Measurements from ENCODE around the gene MSL1.

MSL1 gene

DNA sequence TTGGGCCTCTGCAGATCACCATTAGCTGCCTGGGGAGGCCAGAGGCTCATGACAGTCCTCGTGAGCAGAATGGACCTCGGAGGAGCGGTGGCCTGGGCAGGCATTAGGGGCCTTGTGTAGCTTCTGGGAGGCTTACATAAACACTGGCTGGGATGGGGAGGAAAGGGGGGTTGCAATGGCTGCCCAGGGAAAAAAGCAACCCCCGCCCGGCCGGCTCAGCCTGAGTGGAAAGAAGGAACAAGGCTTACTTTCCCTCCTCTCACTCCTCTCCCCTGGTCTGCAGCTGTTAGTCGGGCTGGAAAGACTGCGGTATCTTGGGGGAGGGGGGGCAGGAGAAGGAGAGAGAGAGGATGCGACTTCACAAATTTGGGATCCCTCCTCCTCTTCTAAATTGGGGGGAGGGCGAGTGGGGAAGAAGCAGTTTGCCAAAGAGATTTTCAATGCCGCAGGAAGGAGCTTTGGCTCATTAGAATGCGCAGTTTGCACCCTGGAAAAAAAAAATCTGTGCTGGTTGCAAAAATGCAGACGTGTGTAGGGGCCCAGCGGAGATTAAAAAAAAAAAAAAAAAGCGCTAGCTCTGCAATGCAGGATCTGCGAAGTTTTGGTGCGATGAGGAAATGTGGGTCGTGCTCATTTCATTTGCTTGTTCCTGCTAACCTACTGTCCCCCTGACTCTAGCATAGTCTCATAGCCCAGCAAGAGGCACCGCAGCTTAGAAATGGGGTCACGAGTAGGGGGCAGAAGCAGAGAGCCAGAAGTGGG lies 14.8 kb upstream of the MSL1 start:
- DNase-seq, result peak; percentile 48

DNA sequence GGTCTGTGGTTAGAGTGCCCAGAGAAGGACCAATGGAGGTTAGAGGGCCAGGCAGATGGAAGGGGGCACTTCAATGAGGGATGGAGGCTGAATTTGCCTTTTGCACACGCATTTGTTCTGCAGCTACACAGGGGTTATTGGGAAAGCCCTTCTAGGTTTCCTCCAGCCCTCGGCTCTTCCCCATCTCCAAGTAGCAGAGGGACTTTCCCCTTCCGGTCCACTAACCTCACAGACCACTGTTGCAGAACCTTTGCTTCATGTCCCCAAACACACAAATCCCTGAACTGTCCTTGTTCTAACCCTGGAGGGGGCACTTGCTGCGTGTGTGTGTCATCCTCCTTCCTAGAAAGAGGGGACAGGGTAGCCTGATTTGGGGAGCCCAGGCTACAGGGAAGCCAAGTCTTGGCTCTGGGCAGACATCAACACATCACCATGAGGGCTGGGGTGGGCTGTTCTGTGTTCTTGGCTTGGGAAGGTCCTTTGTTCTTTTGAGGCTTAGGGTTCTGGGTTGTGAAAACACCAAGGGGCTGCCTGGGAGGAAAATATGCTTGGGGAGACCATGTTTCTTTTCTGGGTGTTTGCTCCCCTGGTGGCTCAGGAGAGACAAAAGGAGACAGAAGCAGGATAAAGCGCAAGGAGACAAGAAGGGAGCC lies 14.1 kb upstream of the MSL1 start:
- DNase-seq, result no peak

DNA sequence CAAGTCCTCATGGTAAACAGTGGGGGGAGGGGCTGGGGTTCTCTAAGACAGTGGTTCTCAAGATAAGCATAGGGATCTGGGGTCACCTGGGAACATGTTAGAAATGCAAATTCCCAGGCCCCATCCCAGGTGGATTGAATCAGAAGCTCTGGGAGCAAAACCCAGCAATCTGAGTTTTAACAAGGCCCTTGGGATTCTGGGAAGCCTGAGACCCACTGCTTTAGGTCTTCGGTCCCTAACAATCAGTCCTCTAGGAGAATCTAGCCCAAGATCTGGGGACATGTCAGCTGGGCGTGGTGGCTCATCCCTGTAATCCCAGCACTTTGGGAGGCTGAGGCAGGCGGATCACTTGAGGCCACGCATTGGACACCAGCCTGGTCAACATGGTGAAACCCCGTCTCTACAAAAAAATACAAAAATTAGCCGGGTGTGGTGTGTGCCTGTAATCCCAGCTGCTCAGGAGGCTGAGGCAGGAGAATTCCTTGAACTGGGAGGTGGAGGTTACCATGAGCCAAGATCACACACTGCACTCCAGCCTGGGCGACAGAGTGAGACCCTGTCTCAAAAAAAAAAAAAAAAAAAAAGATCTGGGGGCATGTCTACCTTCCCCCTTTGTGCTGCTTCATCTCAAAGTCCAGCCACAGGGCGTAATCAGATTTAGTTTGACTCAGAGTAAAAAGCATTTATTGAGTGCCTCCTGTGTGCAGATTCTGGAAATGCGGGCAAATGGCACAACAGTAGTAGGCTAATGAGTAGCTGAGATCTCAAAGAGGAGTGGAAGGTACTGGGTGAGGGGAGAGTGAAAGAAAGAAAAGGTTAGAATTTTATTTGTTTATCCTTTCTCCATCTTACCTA lies 12.6 kb upstream of the MSL1 start:
- DNase-seq, result peak; percentile 36

DNA sequence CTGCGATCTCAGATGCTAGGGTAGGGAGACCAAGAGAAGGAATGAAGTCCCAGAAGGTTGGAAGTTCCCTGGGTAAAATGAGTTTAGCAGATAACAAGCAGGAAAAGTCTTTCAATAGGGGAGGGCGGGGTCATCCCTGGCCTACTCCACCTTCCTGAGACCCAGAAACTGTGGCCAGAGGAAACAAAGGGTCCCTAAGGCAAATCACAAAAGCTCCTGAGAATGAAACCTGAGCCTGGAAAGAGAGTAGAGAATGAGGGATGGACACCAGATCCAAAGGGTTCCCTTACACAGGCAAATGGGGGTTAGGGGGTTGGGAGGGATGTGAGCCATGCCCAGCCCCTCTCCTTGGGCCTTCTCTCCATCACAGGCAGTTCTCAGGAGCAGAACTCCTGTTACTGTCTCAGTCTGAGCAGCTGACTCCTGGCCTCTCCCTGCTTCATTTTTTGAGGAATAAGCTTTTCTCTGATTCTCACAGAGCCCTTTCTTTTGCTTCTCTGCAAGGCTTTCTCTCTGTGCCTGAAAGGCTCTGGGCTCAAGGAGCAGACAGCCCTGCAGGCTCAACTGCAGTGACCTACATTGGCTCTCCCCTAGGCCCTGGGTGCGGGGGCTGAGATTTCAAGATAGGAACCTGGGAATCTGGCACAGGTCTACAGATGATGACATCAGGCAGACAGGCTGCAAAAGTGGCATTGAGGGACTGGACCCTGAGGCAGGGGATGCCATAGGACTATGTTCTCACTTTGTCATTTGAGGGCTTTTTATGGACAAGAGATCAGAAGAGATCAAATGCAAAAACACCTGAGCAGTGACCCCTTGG lies 11.5 kb upstream of the MSL1 start:
- DNase-seq, result no peak

DNA sequence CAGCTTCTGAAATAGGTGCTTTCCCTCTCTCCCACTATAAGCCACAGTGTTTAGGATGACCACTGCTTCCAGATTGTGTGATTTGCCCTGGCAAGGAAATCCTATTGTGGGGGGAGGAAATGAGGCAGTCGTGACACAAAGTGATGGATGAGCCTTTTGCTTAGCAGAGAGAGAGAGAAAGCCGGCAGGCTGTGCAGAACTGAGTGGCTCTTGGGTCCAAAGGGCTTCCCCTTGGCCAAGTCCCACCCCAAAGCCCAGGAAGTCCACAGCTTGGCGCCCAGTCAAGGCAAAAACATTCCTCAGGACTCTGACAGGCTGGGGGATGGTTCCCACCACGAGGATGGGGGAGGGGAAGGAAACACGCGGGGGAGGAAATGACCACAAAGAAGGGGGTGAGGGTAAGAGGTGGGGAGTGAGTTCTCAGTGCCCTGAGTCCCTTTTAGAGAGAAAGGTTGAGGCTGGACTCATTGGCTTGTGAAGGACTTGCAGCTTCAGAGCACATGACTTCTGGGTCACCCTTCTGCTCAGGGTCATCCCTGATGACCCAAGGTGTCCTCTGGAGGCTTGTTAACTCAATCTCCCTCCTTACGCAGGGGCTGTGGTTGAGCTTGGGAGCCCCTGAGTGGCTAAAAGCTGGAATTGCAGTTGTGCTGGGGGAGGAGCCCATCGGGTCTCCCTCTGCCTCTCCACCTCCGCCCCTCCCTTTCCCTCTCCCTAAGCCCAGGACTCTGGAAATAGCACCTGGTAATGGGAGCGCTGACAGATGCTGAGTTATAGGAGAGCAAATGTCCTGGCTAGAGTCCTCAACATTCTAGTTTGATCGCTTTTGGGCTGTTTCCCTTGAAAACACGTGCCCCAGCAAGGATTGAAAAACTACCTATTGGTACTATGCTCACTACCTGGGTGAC lies 10.3 kb upstream of the MSL1 start:
- peak; percentile 78 for DNase-seq

DNA sequence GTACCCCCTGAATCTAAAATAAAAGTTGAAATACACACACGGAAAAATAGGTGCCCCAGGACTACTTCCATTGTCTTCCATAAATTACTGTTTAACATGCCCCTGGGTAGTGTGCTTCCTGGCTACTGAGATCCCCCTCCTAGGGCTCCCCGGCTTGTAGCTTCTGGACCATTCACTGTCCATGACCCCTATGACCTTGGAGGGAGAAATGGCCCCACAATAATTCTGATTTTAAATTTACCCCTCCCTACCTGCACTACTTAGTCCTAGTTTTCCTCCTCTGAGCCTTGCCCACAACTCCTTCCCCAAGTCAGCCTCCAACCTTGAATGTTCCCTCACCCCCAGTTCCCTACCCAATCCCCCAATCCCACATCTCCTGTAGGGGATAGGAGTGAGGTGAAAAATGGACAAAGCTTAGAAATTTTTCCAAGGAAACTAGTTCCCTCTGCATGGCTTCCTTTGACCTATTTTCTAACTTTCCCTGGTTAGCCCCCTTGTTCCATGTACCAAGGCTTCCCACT lies 9.5 kb upstream of the MSL1 start:
- no peak for DNase-seq

DNA sequence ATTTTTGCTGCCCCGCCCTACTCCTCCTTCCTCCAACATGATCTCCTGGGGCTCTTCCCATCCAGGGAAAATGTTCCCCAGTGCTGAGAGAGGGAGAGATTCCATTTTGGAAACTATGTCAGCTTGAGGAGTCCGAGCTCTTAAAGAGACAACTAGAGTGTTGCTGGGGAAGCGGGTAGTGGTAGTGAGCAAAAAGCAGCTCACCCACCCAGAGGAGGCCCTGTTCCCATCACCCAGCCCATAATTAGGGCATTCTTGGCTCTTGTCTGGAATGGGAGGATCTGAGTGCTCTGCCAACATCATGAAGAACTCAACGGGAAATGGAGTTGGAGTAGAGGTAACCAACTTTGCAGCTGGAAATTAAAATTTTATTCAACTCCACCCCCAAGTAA lies 9.1 kb upstream of the MSL1 start:
- DNase-seq, result no peak

DNA sequence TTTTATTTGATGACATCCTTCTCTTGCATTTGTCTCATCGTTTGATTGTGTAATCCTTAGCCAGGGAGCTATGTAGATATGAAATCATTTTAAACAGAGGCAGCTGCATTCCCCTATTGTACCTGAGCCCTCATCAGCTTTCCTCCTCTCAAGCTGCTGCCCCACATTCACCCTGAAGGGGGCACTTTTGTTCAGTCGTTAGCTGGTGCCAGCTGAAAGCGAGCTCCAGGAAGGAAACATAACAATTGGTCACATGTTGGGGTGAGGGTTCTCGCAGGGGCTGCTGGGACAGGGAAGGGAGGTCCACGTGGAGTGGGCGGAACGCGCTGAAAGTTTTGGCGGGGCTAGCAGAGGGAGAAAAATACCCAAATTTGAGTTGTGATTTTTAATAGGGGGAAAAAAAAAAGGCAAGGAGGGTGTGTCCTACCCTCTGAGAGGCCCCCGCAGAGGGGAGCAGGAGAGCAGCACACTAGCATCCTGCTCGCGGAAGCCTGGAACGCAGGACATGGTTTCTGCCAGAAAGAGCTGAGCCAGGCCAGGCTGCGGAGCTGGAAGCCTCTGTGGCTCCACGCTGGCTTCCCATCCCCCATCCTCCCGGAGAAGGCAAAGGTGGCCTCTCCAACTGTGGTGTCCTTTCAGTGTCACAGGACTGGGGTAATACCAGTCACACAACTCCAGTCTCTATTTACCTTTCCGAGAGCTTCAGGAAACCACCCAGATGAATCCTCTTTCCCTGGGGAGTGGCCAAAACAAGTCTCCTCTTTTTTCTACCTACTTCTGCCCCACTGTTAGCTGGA lies 8.5 kb upstream of the MSL1 start:
- DNase-seq, result peak; percentile 91

DNA sequence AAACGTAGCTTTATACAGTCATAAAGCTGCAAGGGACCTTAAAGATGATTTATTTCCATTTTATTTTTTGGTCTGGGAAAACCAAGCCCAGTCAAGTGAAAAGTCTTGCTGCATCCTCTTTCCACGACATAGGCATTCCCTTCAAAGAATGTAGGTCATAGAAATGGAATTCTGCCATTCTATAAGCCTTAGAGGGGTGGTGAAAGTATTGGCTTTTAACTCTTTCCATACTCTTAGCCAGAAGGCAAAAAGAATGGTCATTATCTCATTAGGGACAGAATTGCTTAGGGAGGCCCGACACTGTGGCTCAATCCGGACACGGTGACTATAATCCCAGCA lies 7.9 kb upstream of the MSL1 start:
- DNase-seq, result no peak

DNA sequence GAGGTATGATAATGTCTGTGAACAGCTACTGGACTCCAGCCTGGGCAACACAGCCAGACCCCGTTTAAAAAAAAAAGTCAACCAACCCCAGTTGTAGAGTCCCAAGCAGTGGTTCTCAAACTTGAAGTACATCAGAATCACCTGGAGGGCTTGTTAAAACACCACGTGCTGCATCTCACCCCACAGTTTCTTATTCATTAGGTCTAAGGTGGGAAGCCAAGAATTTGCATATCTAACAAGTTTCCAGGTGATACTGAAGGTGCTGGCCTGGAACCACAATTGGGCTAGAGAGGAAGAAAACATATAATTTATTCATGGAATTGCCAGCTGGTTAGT lies 6.7 kb upstream of the MSL1 start:
- no peak for DNase-seq

DNA sequence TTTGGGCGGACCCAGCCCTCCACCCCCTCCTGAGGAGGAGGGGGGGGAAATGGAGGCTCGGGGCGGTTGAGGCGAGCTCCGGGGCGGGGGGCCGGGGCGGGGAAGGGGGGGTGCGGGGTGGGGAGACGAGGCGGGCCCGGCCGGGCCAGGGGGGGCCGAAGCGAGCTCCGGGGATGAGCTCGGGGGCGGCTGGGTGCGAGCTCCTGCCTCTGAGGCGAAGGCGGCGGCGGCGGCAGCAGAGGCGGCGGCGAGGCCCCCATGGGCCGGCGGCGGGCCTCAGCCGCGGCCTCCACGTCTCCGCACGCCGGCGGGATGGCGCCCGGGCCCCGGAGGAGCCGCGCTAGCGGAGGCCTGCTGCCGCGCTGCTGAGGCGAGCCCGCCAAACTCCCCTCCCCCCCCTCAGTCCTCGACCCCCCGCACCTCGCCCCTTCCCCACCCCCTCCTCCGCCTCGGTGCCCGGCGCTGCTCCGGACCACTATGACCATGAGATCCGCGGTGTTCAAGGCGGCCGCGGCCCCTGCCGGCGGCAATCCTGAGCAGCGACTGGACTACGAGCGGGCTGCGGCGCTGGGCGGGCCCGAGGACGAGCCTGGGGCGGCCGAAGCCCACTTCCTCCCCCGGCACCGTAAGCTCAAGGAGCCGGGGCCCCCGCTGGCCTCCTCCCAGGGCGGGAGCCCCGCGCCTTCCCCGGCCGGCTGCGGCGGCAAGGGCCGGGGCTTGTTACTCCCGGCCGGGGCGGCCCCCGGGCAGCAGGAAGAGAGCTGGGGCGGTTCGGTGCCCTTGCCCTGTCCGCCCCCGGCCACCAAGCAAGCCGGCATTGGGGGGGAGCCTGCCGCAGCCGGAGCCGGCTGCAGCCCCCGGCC lies 596 bp downstream of the MSL1 start:
- DNase-seq, result peak; percentile 71

DNA sequence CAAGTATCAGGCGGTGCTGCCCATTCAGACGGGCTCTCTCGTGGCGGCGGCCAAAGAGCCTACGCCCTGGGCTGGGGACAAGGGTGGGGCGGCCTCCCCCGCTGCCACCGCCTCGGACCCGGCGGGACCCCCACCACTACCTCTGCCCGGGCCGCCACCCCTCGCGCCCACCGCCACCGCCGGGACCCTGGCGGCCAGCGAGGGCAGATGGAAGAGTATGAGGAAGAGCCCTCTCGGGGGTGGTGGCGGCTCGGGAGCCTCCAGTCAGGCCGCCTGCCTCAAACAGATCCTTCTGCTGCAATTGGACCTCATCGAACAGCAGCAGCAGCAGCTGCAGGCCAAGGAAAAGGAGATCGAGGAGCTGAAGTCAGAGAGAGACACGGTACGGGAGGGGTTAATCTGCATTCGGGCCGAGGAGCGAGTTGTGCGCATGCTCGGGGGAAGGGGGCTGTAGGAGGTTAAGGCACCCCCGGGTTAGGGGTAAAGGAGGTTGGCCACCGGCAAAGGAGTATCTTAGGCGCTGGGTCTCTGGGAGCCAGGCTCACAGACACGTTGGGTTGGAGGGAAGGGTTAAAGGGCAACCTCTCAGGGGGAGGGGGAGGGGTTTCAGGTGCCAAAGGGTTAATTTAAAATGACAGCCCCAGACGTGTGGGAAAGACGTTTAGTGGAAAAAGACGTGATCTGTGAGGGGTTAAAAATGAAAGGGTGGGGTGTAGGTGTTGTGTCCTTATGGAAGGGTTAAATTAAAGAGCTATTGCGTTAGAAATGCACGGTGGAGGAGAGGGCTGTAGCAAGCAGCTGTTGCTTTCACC lies 1.4 kb downstream of the MSL1 start:
- peak; percentile 67 for DNase-seq

DNA sequence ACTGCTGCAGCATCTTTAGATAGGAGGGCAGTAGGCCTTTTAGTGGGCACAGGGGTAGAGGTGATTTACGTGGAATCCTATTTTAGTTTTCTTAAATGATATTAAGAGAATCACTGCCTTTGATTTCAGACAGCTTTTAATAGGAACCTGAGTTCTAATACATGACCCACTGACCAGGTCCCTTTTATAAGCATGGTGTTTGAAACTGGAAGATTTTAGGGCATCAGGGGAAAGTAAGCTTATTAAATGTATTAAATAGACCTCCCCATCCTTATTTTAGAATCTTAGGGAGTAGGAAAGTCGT lies 2.0 kb downstream of the MSL1 start:
- no peak for DNase-seq

DNA sequence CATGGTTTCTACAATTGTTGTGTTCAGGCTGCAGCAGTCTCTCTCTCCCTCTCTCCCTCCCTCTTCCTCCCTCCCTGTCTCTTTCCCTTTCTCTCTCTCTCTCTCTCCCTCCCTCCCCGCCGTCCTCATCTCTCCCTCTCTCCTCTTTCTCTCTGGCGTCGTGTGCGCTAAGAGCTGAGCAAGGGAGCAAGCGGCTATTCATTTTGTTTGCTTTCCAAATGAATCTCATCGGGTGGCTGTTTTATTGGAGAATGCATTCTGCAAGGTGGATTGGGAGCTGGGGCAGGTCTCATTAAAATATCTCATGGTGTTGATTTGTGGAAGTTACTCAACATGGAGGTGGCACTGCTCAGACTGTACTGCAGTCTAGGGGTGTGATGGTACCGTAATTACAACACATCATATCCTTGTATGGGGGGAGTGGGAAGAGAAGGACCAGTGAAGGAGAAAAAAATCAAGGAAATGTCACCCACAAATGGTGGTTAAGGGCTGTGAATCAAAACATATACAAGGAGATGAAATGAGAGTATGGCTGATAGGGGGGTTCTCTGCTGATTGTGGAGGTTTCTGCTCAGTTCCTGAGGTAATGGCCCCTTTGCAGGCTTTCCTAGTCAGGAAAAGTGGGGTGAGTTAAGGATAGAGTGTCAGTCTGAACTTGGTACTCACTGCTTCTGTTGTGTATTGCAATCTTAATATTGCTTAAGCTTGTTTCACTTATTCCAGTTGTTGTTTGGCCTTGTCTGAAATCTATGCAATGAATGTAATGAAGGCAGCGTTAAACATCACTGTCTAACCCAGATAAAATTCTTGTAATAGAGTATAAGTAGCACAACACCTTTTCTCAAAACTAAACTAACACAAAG lies 2.7 kb downstream of the MSL1 start:
- no peak for DNase-seq

DNA sequence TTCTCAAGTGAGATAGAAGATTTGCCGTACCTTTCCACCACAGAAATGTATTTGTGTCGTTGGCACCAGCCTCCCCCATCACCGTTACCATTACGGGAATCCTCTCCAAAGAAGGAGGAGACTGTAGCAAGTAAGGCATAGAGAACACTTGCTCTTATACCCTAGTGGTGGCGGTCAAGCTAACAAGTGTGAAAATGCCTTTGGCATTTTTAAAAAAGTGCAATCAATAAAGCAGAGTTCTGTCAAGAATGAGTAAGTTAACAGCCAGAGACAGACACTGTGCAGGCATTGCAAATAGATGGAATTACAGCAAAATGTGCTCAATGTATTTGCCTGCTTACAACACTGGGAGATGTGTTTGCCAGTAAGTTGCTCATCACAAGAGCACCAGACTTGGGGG lies 7.7 kb downstream of the MSL1 start:
- no peak for DNase-seq

DNA sequence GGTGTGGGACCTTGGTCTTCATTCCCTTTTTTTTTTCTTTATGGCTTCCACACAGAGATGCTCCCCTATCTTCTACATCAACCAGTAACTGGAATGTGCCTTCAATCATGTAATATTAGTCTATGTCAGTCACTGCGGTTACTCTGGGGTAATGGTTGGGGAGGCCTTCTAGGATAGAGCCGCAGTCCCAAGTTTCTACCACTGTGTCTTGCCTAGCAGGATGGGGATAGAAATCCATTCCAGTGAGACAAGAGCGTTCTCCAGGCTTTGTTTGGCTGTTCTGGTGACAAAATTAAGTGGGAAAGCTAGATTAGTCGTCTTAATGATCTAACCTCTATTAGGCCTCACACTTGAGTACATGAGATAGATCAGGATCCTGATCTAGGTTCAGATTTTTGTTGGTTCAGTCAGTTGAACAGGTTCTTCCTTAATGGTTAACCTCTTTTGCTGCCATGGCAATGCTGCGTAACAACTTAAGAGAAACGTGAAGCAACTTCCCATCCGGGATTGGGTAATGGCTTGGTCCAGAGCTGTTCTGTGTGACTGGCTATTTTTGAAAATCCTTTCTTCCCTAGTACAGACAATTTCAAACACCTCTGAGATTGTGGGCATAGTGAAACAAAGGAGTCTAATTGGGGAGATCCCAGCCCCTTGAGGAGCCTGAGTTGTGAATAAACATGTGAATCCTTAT lies 8.7 kb downstream of the MSL1 start:
- no peak for DNase-seq

DNA sequence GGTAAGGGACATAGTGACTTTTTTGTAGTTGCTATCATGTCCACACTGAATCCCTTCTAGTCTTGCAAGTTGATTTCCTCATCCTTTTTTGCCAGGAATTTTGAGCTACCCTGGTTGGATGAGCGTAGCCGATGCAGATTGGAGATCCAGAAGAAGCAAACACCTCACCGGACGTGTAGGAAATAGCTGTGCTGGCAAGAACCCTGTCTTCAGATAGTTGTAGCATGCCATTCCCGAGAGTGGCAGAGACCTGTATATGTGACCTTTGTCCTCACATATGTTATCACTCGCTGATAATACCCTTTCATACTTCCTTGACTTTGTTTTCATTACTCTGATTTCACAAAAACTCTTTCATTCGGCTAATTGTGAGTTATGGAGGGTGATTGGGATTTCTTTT lies 12.4 kb downstream of the MSL1 start:
- no peak for DNase-seq

DNA sequence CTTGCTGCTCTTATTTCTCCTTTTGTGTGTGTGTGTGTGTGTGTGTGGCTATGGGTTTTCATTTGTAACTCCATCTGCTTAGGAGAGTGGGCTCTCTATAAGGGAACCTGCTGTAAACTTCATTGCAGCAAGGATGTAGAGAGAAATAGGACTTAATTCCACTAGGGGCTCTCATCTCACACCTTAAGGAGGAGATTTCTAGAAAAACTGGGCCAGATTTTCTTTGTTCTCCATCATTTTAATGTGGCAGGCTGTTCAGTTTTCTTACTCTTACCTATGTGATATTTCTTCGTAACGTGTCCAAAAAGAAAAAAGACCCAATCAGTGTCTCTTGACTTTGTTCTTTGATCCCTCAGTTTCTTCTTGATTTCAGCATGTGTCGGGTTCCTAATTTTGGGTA lies 14.0 kb downstream of the MSL1 start:
- DNase-seq, result no peak

All from CD4-positive, alpha-beta T cell treated with Interleukin-17A for 4 hours (primary cell).